GM08714 (cell line): Measurements from ENCODE around the gene CCNG1.
"Not testable (repeated sequence)": the region's sequence is repeated elsewhere in the genome, so short reads cannot be mapped to it uniquely, and the experiment has no call there.

Source experiments
- H3K4me3 ChIP-seq: fragments of 200-500 bp; sonication (Bioruptor generic); 2 replicates; pipeline ENCODE4 v1.5.1; 2014; ENCODE audit warnings: mild to moderate bottlenecking, low read length, inconsistent platforms
- ZNF274 ChIP-seq: IDR thresholded peaks from 2 replicates; pipeline ENCODE4 v1.6.1; 2012; ENCODE audit warnings: mild to moderate bottlenecking, low read depth, low read length

The CCNG1 gene, protein sequence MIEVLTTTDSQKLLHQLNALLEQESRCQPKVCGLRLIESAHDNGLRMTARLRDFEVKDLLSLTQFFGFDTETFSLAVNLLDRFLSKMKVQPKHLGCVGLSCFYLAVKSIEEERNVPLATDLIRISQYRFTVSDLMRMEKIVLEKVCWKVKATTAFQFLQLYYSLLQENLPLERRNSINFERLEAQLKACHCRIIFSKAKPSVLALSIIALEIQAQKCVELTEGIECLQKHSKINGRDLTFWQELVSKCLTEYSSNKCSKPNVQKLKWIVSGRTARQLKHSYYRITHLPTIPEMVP

DNA sequence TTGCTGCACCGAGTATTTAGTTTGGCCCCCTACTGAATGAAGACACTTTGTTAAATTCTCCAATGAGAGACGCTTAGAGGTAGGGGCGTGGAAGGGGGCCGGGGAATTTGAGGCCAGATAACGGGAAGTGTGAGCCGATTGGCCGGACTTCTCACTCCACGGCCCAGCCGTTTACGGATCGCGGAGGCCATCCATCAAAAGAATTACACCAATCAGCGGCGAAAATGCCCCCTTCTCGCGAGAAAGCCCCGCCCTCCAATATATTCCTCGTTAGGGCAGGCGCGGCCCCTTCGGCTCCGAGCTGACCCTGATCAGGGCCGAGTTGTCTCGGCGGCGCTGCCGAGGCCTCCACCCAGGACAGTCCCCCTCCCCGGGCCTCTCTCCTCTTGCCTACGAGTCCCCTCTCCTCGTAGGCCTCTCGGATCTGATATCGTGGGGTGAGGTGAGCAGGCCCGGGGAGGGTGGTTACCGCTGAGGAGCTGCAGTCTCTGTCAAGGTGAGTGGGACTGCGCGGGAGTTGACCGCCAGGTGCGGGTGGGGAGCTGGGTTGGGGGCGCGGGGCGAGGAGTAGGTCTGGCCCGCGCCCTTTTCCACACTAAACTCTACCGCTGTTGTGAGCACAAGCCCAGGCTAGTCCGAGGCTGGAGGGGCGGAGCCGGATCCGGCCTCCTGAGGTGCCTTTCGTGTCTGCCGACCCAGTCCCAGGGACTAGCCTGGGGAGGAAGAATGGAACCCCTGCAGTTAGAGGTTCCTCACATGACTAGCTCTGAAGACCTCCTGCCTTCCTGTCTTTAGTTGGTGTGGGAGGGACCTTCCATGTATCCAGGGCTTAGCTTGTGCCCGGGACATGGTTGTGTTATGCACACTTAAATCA lies at the start of gene CCNG1:
CCNG1 (plus strand) TSS at position 287 of the 874 bp plus-strand sequence. CDS start 1,662 bp downstream, outside the sequence.
- TF ChIP-seq ZNF274 = no peak
- peak within 1 kb of the TSS; percentile 99 for H3K4me3 ChIP-seq

DNA sequence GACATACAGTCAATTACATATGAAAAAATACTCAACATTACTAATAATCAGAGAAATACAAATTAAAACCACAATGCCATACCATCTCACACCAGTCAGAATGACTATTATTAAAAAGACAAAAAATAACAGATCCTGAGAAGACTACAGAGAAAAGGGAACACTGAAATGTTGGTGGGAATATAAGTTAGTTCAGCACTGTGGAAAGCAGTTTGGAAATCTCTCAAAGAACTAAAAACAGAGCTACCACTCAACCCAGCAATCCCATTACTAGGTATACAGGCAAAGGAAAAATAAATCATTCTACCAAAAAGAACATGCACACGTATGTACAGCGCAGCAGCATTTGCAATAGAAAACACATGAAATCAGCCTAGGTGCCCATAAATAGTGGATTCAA lies 41.6 kb upstream of the CCNG1 start:
- TF ChIP-seq ZNF274 = no peak

DNA sequence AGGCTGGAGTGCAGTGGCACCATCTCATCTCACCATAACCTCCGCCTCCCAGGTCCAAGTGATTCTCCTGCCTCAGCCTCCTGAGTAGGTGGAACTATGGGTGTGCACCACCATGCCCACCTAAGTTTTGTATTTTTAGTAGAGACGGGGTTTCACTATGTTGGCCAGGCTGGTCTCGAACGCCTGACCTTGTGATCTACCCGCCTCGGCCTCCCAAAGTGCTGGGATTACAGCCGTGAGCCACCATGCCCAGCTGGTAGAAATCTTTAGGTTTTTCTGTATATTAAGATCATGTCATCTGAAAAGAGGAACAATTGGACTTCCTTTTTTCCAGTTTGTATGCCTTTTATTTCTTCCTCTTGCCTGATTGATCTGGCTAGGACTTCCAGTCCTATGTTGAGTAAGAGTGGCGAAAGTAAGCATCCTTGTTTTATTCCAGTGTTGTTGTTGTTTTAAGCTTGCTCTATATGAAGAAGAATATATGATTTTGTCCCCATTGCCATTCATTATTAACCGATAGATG lies 40.5 kb upstream of the CCNG1 start:
- H3K4me3 ChIP-seq = not testable (repeated sequence)

More for the DNA sequence above, 41.6 kb upstream of the CCNG1 start:
- no peak overlapping the region for H3K4me3 ChIP-seq

DNA sequence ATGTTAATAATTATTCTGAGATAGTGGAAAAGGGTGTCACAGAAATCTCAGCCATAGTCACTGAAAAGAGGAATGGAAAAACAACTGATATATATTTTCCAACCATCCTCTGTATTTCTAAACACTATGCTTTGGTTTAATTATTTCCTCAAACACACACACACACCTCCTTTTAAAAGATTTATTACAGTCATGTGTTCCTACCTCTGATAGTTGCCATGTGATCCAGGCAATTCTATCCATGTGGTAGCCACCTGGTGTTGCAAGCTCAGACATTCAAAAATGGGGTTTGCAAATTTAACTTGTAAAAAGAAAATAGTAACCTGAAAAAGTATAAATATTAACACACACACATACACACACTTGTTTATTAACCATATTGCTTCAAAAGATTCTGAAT lies 40.0 kb upstream of the CCNG1 start:
- no peak overlapping the region for H3K4me3 ChIP-seq

DNA sequence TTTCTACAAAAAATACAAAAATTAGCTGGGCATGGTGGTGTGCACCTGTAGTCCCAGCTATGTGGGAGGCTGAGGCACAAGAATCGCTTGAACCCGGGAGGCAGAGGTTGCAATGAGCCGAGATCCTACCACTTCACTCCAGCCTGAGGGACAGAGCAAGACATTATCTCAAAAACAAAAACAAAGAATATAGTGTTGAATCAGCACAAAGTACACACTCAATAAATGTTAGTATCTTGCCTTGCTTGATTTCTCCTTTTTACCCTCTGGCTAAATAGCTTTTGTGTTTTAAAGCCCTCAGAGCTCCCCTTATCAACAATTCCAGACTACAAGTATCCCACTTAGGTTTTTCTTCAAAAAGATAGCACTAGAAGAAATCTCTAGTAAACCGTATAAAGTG lies 37.5 kb upstream of the CCNG1 start:
- TF ChIP-seq ZNF274 = no peak
- no peak overlapping the region for H3K4me3 ChIP-seq

More for the DNA sequence above, 40.0 kb upstream of the CCNG1 start:
- no peak for TF ChIP-seq ZNF274

DNA sequence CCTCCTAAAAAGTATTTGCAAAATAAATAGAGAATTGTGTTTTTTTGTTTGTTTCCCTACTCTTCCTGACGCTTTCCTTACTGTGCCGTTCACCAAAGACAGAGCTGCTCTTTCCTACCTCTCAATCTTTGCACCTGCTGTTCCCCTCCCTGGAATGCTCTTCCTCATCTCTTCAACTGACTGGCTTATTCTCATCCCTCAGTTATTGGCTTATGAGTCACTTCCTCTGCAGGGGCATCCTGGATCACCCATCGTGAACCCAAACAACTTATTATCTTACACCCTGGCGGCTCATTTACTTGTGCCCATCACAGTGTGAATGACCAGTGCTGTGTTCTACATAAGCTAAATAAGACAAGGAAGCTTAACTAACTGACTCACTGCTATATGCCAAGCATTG lies 36.1 kb upstream of the CCNG1 start:
- TF ChIP-seq ZNF274 = no peak
- no peak overlapping the region for H3K4me3 ChIP-seq

DNA sequence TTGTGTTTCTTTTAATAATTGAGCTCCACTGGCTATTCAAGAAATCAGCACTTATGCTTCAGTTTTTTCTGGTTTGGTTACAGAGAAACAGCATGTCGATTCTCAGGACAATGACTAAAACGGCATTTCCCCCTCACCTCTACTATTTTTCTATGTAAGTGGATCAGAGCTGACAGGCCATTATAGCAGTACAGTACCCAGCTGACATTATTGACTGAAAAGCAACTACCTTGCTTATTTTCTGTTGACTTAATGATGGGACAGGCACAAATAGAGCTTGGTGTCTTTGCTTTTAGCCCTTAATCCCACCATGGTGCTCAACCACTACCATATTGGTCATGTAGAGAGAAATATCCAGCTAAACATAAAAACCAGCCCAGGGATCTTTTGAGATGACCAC lies 35.4 kb upstream of the CCNG1 start:
- no peak overlapping the region for H3K4me3 ChIP-seq
- no peak for TF ChIP-seq ZNF274

DNA sequence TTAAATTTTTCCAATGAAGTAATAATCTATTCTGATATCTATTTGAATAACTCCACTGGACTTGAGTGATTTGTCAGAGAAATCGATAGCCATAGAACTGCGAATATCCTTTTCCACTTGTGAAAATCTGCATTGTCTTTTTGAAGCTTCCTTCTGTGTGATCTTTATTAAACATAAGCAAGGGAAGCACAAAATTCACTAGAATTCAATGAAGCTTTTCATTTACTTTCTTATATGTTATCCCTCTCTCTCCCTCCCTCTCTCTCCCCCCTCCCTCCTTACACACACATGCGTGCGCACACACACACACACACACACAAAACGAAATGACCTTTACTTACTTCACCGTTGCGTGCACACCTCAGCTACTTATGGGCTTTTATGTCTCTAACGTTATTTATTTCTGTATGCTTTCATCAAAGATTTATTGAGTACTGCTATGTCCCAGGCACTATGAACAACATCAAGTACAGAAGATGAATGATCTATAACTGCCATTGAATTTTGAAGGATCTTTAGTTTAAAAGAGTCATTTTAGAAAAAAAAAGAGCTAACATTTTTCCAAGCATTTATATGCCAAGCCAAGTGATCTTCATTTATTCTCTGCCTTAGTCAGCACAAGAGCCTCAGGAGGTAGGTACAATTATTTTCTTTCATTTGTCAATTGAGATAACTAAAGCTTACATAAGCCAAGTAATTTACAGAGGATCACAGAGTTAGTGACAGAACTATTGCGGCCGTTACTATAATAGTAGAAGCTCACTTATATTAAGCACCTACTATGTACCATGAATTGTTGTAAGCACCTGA lies 32.8 kb upstream of the CCNG1 start:
- no peak for TF ChIP-seq ZNF274
- no peak overlapping the region for H3K4me3 ChIP-seq

DNA sequence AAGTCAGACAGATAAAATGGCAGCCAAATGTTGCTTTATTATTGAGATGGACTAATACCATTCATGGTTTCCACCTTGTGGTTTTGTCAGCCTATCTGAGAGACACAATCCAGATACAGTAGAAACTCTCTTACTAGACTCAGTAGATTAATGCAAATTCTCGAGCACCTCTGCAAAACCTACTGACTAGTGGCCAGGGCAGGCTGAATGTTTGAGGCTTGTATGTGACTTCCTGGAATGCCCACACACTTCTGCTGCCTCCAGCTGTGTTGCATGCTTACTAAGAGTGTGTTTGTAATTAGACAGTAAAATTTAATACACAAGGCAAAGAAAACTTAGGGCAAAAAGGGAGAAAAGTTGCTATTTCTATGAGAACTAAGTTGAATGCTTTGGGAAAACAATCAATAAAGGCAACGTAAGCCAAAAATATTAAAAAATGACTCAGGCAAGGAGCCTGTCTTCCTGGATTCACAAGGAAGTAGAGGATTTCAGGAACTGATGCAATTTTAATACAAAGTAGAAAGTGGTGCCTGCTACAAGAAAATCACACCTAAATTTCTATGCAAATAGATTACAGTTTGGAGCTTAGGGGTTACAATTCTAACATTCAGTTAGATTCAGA lies 30.2 kb upstream of the CCNG1 start:
- TF ChIP-seq ZNF274 = no peak
- H3K4me3 ChIP-seq = no peak overlapping the region

DNA sequence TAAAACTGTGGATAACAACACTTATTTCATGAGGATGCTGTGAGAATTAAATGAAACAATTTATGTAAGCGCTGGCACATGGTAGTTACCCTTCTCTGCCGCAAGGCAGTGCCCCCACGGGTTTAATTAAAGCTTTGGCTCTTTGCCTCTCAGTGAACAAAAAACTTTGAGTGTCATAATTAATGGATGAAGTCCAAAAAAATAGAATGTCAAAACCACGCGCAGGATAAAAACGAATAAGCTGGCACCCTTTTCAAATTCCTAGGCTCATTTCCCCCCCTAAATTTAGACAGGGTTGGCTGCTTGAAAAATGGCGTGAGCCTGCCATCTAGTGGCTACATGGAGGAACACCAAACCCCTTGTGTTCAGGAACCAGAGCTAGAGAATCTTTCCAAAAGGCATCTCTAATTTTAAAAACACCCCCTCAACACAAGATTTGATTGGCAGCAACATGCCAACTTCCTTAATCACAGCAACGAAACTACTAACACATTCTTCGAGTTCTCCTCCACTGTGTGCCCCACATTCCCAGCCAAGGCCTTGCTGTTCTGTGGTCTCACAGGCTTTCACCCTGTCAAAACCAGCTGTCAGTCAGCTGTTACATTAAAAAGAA lies 29.0 kb upstream of the CCNG1 start:
- H3K4me3 ChIP-seq = no peak overlapping the region
- no peak for TF ChIP-seq ZNF274

DNA sequence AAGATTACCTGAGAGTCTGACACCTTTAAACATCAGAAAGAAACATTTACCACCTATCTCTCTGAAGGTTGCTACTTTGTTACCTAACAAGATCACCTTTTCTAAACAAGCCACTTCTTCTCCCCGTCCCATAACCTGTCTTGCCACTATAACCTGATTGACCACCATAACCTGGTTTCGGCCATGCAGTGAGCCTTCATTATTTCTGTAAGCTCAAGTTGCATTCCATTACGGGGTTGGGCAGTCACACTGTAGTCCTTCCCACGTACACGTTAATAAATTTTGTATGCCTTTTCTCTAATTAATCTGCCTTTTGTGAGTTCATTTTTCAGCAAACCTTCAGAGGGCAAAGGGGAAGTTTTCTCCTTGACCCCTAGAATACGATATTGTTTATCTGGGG lies 28.0 kb upstream of the CCNG1 start:
- H3K4me3 ChIP-seq = no peak overlapping the region
- no peak for TF ChIP-seq ZNF274

DNA sequence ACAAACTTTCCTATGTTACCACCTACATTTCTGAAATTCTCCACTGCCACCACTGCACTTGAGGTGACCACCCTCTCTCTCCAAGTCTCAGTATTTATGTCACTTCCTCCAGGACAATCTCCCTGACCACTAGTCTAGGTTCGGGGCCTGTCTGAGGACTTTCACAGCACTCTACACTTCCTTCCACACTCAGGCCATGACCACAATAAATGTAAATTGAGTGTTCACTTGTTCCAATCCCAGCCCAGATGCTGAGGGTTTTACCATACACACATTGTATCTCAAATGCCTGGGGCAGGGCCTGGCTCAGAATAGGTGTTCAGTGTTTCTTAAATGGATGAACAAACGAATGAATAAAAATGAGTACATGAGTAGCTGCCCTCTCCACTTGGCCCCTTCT lies 26.9 kb upstream of the CCNG1 start:
- H3K4me3 ChIP-seq = no peak overlapping the region
- no peak for TF ChIP-seq ZNF274

DNA sequence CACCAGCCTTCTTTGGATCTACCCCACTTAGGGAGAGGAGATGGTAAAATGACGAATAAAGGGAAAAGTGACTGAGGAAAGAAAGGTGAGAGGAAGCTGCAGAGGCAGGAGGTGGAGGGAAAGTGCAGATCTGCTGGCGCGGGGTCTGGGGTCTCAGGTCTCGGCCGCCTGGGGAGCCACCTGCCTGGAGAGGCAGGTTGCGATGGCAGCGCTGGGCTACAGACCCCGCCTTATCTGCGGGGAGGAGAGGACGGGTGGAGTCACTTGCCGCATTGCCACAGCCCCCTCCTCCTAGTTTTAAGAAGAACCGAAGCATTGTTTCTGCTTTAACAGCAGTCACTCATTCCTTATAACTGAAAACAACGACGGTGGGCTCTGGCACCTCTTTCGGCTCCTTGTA lies 21.7 kb upstream of the CCNG1 start:
- H3K4me3 ChIP-seq = not testable (repeated sequence)

DNA sequence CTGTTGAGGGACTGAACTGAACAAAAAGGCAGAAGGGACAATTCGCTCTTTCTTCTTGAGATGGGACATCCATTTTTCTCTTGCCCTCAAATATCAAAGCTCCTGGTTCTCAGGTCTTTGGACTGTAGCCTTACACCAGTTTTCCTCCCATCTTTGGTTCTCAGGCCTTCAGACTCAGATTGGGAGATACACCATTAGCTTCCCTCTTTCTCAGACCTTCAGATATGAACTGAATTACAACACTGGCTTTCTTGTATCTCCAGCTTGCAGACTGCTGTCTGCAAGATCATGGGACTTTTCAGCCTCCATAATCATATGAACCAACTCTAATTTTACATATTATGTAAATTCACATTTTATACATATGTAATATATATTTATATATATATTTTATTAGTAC lies 12.6 kb upstream of the CCNG1 start:
- no peak for TF ChIP-seq ZNF274

DNA sequence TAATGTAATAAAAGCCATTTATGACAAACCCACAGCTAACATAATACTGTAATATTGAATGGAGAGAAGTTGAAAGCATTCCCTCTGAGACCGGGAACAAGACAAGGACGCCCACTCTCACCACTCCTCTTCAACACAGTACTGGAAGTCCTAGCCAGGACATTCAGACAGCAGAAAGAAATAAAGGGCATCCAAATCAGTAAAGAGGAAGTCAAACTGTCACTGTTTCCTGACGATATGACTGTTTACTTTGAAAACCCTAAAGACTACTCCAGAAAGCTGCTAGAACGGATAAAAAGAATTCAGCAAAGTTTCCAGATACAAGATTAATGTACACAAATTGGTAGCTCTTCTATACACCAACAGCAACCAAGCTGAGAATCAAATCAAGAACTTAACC lies 11.3 kb upstream of the CCNG1 start:
- H3K4me3 ChIP-seq = not testable (repeated sequence)

More for the DNA sequence above, 12.6 kb upstream of the CCNG1 start:
- H3K4me3 ChIP-seq = no peak overlapping the region
